GM12878 (cell line): ENCODE data around the gene ARIH2. TPM values are rescaled to one million over a fixed set of nuclear protein-coding genes. Genes with fewer than 3 reads are reported as not detected.

Experiments used
- ATAC-seq: fragments of 200-7000 bp; cut with Tn5 transposase; 3 replicates; pipeline ENCODE4 v1.9.1; 2020; ENCODE audit warnings: mild to moderate bottlenecking, moderate library complexity
- BruUV-seq: library from RNA; stranded (reverse); fragments of 400-500 nt; replicated peaks from 2 replicates; lab custom pipeline; 2021; lab: Mats Ljungman, UMichigan
- CTCF ChIA-PET: fragments of 300-600 bp; sonication (Branson Sonifier 250); formaldehyde crosslinking; extraction: SDS; loops from one replicate; lab custom pipeline; 2021; ENCODE audit warnings: inconsistent platforms; lab: Yijun Ruan, JAX
- POLR2A ChIA-PET: fragments of 350-600 bp; formaldehyde crosslinking; extraction: SDS; loops from one replicate; lab custom pipeline; 2021; ENCODE audit warnings: inconsistent platforms; lab: Charles Lee
- RAD21 ChIA-PET: fragments of 300-600 bp; sonication (Branson Sonifier 250); formaldehyde crosslinking; loops from one replicate; lab custom pipeline; 2023; ENCODE audit warnings: antibody characterized with exemption; ENCODE audit not compliant: unreplicated experiment; lab: Charles Lee
- SMC1A ChIA-PET: fragments of 300-600 bp; sonication (Branson Sonifier 250); formaldehyde crosslinking; loops from one replicate; lab custom pipeline; 2023; ENCODE audit not compliant: unreplicated experiment, uncharacterized antibody; lab: Charles Lee
- DNase-seq: peaks from one replicate; pipeline ENCODE4 v3.0.0-alpha.2; 2011; ENCODE audit warnings: low read depth, low spot score
- FAIRE-seq: peaks from 3 replicates; lab custom pipeline; 2011; peaks lifted over from hg19 to GRCh38; lab: Jason Lieb, UNC
- H2AFZ ChIP-seq: 2 replicates; pipeline ENCODE4 v1.6.0; 2011; ENCODE audit warnings: low read depth, low read length, control low read depth; ENCODE audit not compliant: control insufficient read depth
- H3K27ac ChIP-seq: 2 replicates; pipeline ENCODE4 v1.5.1; 2011; ENCODE audit warnings: control low read depth; ENCODE audit not compliant: control insufficient read depth, insufficient read depth
- H3K27me3 ChIP-seq, 2 experiments: replicated peaks in 1 of 2; 2 replicates each; pipeline versions ENCODE4 v1.6.0 to v1.6.1; 2011; ENCODE audit warnings: low read length in 1 of 2; ENCODE audit not compliant: control insufficient read depth in 2 of 2, insufficient read depth in 2 of 2
- H3K36me3 ChIP-seq, 2 experiments: 2 replicates each; pipeline ENCODE4 v1.5.1; 2011; ENCODE audit warnings: low read length in 1 of 2; ENCODE audit not compliant: control insufficient read depth in 2 of 2, insufficient read depth in 2 of 2
- H3K4me1 ChIP-seq: 2 replicates; pipeline ENCODE4 v1.6.1; 2011; ENCODE audit warnings: mild to moderate bottlenecking, low read length, moderate library complexity, mixed read lengths; ENCODE audit not compliant: control insufficient read depth, insufficient read depth
- H3K4me2 ChIP-seq: 2 replicates; pipeline ENCODE4 v1.6.0; 2011; ENCODE audit warnings: control low read depth; ENCODE audit not compliant: control insufficient read depth, insufficient read depth
- H3K4me3 ChIP-seq: fragments of 200-600 bp; sonication (generic); 2 replicates; pipeline ENCODE4 v1.5.1; 2016
- H3K79me2 ChIP-seq: 2 replicates; pipeline ENCODE4 v1.6.0; 2011; ENCODE audit warnings: low read length; ENCODE audit not compliant: control insufficient read depth, insufficient read depth
- H3K9ac ChIP-seq: 2 replicates; pipeline ENCODE4 v1.8.0; 2011; ENCODE audit warnings: low read length, control low read depth, mixed read lengths; ENCODE audit not compliant: control insufficient read depth, insufficient read depth
- H3K9me3 ChIP-seq: replicated peaks from 3 replicates; pipeline ENCODE4 v1.5.1; 2011; ENCODE audit warnings: mild to moderate bottlenecking, low read length; ENCODE audit not compliant: control insufficient read depth, insufficient read depth
- H4K20me1 ChIP-seq: 2 replicates; pipeline ENCODE4 v1.6.0; 2011; ENCODE audit not compliant: control insufficient read depth, insufficient read depth
- CBX5 ChIP-seq: sonication (generic); IDR thresholded peaks from 2 replicates; pipeline ENCODE4 v1.6.1; 2016; ENCODE audit warnings: low read depth, moderate library complexity, mild to moderate bottlenecking, inconsistent platforms
- HDAC6 ChIP-seq: fragments of 200-600 bp; sonication (generic); IDR thresholded peaks from one replicate; pipeline ENCODE4 v1.8.0; 2017; ENCODE audit warnings: antibody characterized with exemption; ENCODE audit not compliant: unreplicated experiment
- MEF2B ChIP-seq: fragments of 450-650 bp; IDR thresholded peaks from 2 replicates; pipeline ENCODE4 v1.6.1; 2018; ENCODE audit warnings: mild to moderate bottlenecking, moderate library complexity; ENCODE audit not compliant: partially characterized antibody, poor library complexity, severe bottlenecking
- MLLT1 ChIP-seq: fragments of 450-650 bp; IDR thresholded peaks from 2 replicates; pipeline ENCODE4 v1.6.1; 2016; ENCODE audit warnings: mild to moderate bottlenecking
- PBX3 ChIP-seq: IDR thresholded peaks from 2 replicates; pipeline ENCODE4 v1.6.1; 2011; ENCODE audit warnings: mild to moderate bottlenecking, low read depth, low read length, moderate library complexity; ENCODE audit not compliant: insufficient replicate concordance
- RAD21 ChIP-seq: IDR thresholded peaks from 2 replicates; pipeline ENCODE4 v1.6.1; 2011; ENCODE audit warnings: mild to moderate bottlenecking, low read depth, low read length, moderate library complexity; ENCODE audit not compliant: insufficient read depth
- WGBS: methylation state at CpG from one replicate; pipeline ENCODE4 v1.1.6; 2016; ENCODE audit warnings: low lambda C conversion rate; ENCODE audit not compliant: insufficient replicate concordance, insufficient coverage; ENCODE audit errors: missing lambda C conversion rate; 5-methylcytosine and 5-hydroxymethylcytosine counted together
- in situ Hi-C: fragments of 300-500 bp; cut with MboI; formaldehyde crosslinking; loops from 9 replicates; pipeline ENCODE4 v1.14.3; 2018; ENCODE audit warnings: mixed read lengths
- intact Hi-C: fragments of 100-400 bp; cut with micrococcal nuclease; formaldehyde crosslinking; loops from one replicate; pipeline ENCODE4 v1.14.2; 2022; ENCODE audit not compliant: unreplicated experiment
- polyA plus RNA-seq, 11 experiments: library from polyadenylated mRNA; depleted of rRNA in 4 of 11; unstranded in 6 of 11; stranded (reverse) in 5 of 11; fragments of >200 nt; fragmentation: Nextera tagmentation in 4 of 11; fragmentation: Illumina TruSeq in 1 of 11; extraction: Ambion mirVana in 4 of 11; extraction: Trizol in 1 of 11; gene quantifications; 1 replicate in 1 of 11; 2 replicates in 10 of 11; pipeline versions ENCODE4 v1.2.1 to v1.2.3, GENCODE V29; 2011 to 2016; ENCODE audit warnings: inconsistent platforms in 2 of 11, missing spikeins in 2 of 11, low read depth in 1 of 11
- total RNA-seq, 4 experiments: library from RNA; depleted of rRNA in 3 of 4; stranded (reverse); fragments of >200 nt in 3 of 4; fragmentation: Illumina TruSeq in 1 of 4; extraction: Trizol in 1 of 4; gene quantifications; 2 replicates each; pipeline versions ENCODE4 v1.2.1 to v1.2.3, GENCODE V29; 2013 to 2021

Gene ARIH2
- total and polyA plus RNA-seq, 10 of the 15 experiments (the other 5 are each of a cell fraction or from before 2014, with no cell fraction given), result 18.7 to 74.7 (median 63.7) TPM

GRCh38 chr3:48877671-48878070 is 41.0 kb upstream of the ARIH2 start:
- Histone ChIP-seq H3K4me1 (peaks cover 14% of the 10 kb centered on the region), H3K4me3 (no peak overlapping the region), H3K79me2 (no peaks in the 10 kb centered on the region), H3K27me3 (no peaks in the 10 kb centered on the region), H3K4me2 (no peak overlapping the region), H3K36me3 (peaks cover 0 to 3% of the 10 kb centered on the region in 2 experiments; a peak in 1 of 4 replicates), H3K9ac (no peak overlapping the region), H2AFZ (no peak overlapping the region), H3K9me3 (no peaks in the 10 kb centered on the region), H3K27ac (no peak overlapping the region), H4K20me1 (no peaks in the 10 kb centered on the region)
- ChIA-PET POLR2A (interaction anchor here (1.9 kb wide), 1 partner anchor 20 kb away, joined by 5 read pairs; the partner anchor contains the start of gene SLC25A20), SMC1A (interaction anchor here (1.0 to 1.5 kb wide), 2 partner anchors 10 to 19 kb away, joined by 3 read pairs; no protein-coding TSS in a partner anchor), CTCF (no interaction called here), RAD21 (no interaction called here)
- TF ChIP-seq MLLT1 (no peak), CBX5 (no peak), RAD21 (no peak), HDAC6 (no peak), MEF2B (no peak), PBX3 (no peak)
- DNase-seq (no peak), FAIRE-seq (no peak), ATAC-seq (no peak)
- WGBS, result 69% methylated on average over 8 of the region's 8 CpGs
- in situ Hi-C loops, result no loop called here
- BruUV-seq, result no TSS peak
- intact Hi-C loops, result no loop called here
